ENCODE results near the gene SLC30A5.

DNA sequence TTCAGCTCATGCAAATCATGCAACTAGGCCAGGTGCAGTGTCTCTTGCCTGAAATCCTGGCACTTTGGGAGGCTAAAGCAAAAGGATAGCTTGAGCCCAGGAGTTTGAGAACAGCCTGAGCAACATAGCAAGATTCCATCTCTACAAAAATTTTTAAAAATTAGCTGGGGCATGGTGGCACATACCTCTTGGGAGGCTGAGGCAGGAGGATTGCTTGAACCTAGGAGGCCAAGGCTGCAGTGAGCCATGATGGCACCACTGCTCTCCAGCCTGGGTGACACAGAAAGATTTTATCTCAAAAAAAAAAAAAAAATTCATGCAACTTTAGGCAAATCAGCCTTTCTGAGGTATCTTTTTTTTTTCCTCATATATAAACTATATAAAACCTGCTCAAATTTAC is 37.5 kb downstream of the SLC30A5 start:
- TF ChIP-seq, protein P1, sequence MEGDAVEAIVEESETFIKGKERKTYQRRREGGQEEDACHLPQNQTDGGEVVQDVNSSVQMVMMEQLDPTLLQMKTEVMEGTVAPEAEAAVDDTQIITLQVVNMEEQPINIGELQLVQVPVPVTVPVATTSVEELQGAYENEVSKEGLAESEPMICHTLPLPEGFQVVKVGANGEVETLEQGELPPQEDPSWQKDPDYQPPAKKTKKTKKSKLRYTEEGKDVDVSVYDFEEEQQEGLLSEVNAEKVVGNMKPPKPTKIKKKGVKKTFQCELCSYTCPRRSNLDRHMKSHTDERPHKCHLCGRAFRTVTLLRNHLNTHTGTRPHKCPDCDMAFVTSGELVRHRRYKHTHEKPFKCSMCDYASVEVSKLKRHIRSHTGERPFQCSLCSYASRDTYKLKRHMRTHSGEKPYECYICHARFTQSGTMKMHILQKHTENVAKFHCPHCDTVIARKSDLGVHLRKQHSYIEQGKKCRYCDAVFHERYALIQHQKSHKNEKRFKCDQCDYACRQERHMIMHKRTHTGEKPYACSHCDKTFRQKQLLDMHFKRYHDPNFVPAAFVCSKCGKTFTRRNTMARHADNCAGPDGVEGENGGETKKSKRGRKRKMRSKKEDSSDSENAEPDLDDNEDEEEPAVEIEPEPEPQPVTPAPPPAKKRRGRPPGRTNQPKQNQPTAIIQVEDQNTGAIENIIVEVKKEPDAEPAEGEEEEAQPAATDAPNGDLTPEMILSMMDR (IDR thresholded peaks at IDR 0.05), result no peak
- TF ChIP-seq POLR2A (IDR thresholded peaks at IDR 0.05), result no peak
